NCI-H82 (cell line): Measurements from ENCODE around the gene FAM3D.
"Not testable (repeated sequence)": the region's sequence is repeated elsewhere in the genome, so short reads cannot be mapped to it uniquely, and the experiment has no call there.

Experiments
- DNase-seq: peaks from one replicate; lab custom pipeline; 2025; lab: John Stamatoyannopoulos, UW

Gene FAM3D

GRCh38 chr3:58666683-58667082 lies at the start of gene FAM3D:
FAM3D (minus strand) TSS chr3:58666774; CDS start chr3:58655563, 11,211 bp downstream.
- DNase-seq = no peak

- no peak for DNase-seq
Observed at GRCh38 chr3:58713715-58714401, 47.3 kb upstream of the FAM3D start.

DNA sequence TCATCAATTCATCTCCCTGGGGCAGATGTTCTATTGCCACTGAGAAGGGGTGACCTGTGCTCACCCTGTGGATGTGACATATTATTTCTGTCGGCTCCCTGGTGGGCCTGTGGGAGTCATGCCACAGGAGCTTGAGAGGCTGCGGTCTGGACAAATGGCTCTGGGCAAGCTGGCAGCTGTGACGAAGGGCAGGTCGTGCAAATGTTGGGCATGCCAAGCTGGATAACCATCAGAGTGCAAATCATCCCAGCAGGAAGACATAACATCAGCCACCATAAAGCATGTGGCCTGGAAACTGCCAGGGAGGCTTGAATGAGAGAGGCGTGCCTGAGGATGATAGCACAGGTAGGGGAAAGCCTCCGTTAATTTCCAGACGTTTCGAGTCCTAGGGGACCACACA lies 45.3 kb upstream of the FAM3D start:
- no peak for DNase-seq

DNA sequence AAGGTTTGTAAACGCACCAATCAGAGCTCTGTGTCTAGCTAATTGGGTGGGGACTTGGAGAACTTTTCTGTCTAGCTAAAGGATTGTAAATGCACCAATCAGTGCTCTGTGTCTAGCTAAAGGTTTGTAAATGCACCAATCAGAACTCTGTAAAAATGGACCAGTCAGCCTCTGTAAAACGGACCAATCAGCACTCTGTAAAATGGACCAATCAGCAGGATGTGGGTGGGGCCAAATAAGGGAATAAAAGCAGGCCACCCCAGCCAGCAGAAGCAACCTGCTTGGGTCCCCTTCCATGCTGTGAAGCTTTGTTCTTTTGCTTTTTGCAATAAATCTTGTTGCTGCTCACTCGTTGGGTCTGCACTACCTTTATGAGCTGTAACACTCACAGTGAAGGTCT lies 42.4 kb upstream of the FAM3D start:
- DNase-seq = not testable (repeated sequence)

GRCh38 chr3:58708116-58708791 lies 41.7 kb upstream of the FAM3D start:
- DNase-seq = no peak

GRCh38 chr3:58707390-58707930 lies 40.9 kb upstream of the FAM3D start:
- DNase-seq = no peak

GRCh38 chr3:58706395-58707167 lies 40.0 kb upstream of the FAM3D start:
- DNase-seq = no peak

- no peak for DNase-seq
Observed at GRCh38 chr3:58704745-58705144, 38.2 kb upstream of the FAM3D start.

GRCh38 chr3:58704304-58704703 lies 37.7 kb upstream of the FAM3D start:
- DNase-seq = not testable (repeated sequence)

- no peak for DNase-seq
Observed at GRCh38 chr3:58698246-58698645, 31.7 kb upstream of the FAM3D start.

GRCh38 chr3:58697561-58697960 lies 31.0 kb upstream of the FAM3D start:
- DNase-seq = no peak

GRCh38 chr3:58696813-58697212 lies 30.2 kb upstream of the FAM3D start:
- not testable (repeated sequence) for DNase-seq

GRCh38 chr3:58696093-58696492 lies 29.5 kb upstream of the FAM3D start:
- no peak for DNase-seq

- not testable (repeated sequence) for DNase-seq
Observed at GRCh38 chr3:58695284-58695683, 28.7 kb upstream of the FAM3D start.

- DNase-seq = no peak
Observed at GRCh38 chr3:58693940-58694850, 27.6 kb upstream of the FAM3D start.

- no peak for DNase-seq
Observed at GRCh38 chr3:58692484-58692883, 25.9 kb upstream of the FAM3D start.

GRCh38 chr3:58691997-58692396 lies 25.4 kb upstream of the FAM3D start:
- peak; percentile 40 for DNase-seq

GRCh38 chr3:58690490-58690889 lies 23.9 kb upstream of the FAM3D start:
- DNase-seq = no peak

DNA sequence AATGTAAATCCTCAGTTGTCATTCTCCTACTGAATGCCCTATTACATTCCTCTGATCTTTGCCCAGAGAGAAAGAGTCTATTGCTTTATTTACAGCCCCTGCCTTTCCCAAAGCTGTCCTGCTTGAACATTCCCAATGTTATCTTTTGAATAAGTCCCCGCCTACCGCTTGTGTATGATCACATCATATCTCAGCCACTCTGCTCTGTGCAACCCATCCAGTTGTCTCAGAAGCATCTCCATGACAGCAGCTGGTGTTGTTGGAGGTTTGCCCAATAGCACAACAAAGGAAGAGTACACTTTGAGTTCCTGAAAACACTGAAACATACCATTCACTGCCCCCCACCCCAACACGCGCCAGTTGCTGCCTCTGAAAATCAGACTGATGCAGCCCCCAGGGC lies 22.0 kb upstream of the FAM3D start:
- no peak for DNase-seq

DNA sequence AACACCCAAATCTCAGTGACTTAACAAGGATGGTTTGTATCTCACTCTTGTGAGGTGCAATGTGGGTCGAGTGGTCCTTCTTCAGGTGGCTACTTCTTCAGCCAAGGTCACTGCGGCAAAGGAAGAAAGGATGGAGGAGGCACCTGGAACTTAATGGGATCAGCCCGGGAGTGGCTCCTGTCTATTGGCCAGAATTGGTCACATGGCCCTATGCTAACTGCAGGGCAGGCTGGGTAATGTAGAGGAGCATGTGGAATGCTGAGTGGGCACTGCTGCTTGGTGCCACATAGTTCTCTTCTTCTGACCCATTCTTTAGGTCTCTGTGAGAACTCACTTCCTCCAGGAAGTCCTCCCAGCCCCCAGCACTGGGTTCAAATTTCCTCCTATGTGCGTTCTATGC lies 20.3 kb upstream of the FAM3D start:
- no peak for DNase-seq

- no peak for DNase-seq
Observed at GRCh38 chr3:58685641-58686040, 19.1 kb upstream of the FAM3D start.

DNA sequence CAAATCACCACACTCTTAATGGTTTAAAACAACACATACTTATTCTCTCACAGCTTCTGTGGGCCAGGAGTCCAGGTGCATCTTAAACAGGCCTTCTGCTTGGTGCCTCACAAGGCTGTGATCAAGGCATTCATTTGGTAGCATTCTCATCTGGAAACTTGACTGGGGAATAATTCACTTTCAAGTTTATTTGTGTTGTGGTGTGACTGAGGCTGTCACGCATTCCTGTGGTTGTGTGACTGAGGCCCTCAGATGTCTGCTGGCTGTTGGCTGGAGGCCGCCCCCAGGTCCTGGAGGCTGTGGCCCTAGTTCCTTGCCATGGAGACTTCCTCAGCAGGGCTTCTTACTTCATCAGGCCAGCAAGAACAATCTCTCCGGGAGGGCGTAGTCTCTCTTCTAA lies 16.9 kb upstream of the FAM3D start:
- DNase-seq = no peak
